ENCODE results near the gene GUCY2F.

Gene GUCY2F

GRCh38 chrX:109481986-109482385 is at the start of gene GUCY2F:
GUCY2F (minus strand) TSS chrX:109482086; CDS start chrX:109475936, 6,150 bp downstream.
- H3K9ac ChIP-seq (ENCODE audit: low read depth, low read length, poor library complexity, severe bottlenecking), result no peak within 1 kb of the TSS
- H3K4me2 ChIP-seq (ENCODE audit: low read depth, low read length, poor library complexity, severe bottlenecking), result no peak within 1 kb of the TSS
- H3K4me3 ChIP-seq (ENCODE audit: low read length, poor library complexity, severe bottlenecking), result no peak within 1 kb of the TSS
- H3K79me2 ChIP-seq (ENCODE audit: insufficient read depth, low read length), result no peaks in the 10 kb centered on the region
- TF ChIP-seq CTCF (conservative IDR thresholded peaks at IDR 0.05; ENCODE audit: low read length), result no peak
- no peak for TF ChIP-seq EZH2phosphoT487 (IDR thresholded peaks at IDR 0.05; ENCODE audit: borderline replicate concordance)
- no peaks in the 10 kb centered on the region for H3K9me3 ChIP-seq (ENCODE audit: insufficient read depth, low read depth, low read length)
- H3K4me1 ChIP-seq (ENCODE audit: insufficient read depth, low read length, poor library complexity, severe bottlenecking), result no peaks in the 10 kb centered on the region
- no peaks in the 10 kb centered on the region for H4K20me1 ChIP-seq (ENCODE audit: insufficient read depth, low read length, poor library complexity, severe bottlenecking)
- H3F3A ChIP-seq (ENCODE audit: low read depth), result no peaks in the 10 kb centered on the region
- no peak within 1 kb of the TSS for H2AFZ ChIP-seq (ENCODE audit: low read length)
- H3K36me3 ChIP-seq (ENCODE audit: insufficient read depth, low read length), result no peaks in the 10 kb centered on the region
- no peaks in the 10 kb centered on the region for H3K27me3 ChIP-seq (ENCODE audit: insufficient read depth, low read length, poor library complexity, severe bottlenecking)
- no peaks in the 10 kb centered on the region for H3K9me2 ChIP-seq (replicated peaks; ENCODE audit: low read depth, low read length)

GRCh38 chrX:109519001-109519400 is 37.1 kb upstream of the GUCY2F start:
- Histone ChIP-seq H3K9me2 (replicated peaks; ENCODE audit: low read depth, low read length) (no peaks in the 10 kb centered on the region), H3K4me2 (ENCODE audit: low read depth, low read length, poor library complexity, severe bottlenecking) (no peak overlapping the region), H3F3A (ENCODE audit: low read depth) (no peaks in the 10 kb centered on the region), H3K36me3 (ENCODE audit: insufficient read depth, low read length) (no peaks in the 10 kb centered on the region), H3K79me2 (ENCODE audit: insufficient read depth, low read length) (no peaks in the 10 kb centered on the region), H3K4me1 (ENCODE audit: insufficient read depth, low read length, poor library complexity, severe bottlenecking) (no peaks in the 10 kb centered on the region), H4K20me1 (ENCODE audit: insufficient read depth, low read length, poor library complexity, severe bottlenecking) (no peaks in the 10 kb centered on the region), H3K9ac (ENCODE audit: low read depth, low read length, poor library complexity, severe bottlenecking) (no peak overlapping the region), H3K9me3 (ENCODE audit: insufficient read depth, low read depth, low read length) (no peaks in the 10 kb centered on the region), H3K27me3 (ENCODE audit: insufficient read depth, low read length, poor library complexity, severe bottlenecking) (no peaks in the 10 kb centered on the region), H2AFZ (ENCODE audit: low read length) (no peak overlapping the region), H3K4me3 (ENCODE audit: low read length, poor library complexity, severe bottlenecking) (no peak overlapping the region)
- TF ChIP-seq CTCF (conservative IDR thresholded peaks at IDR 0.05; ENCODE audit: low read length), result no peak
- TF ChIP-seq EZH2phosphoT487 (IDR thresholded peaks at IDR 0.05; ENCODE audit: borderline replicate concordance), result no peak

- no peak overlapping the region for H2AFZ ChIP-seq (ENCODE audit: low read length)
- no peak overlapping the region for H3K4me3 ChIP-seq (ENCODE audit: low read length, poor library complexity, severe bottlenecking)
- H4K20me1 ChIP-seq (ENCODE audit: insufficient read depth, low read length, poor library complexity, severe bottlenecking), result no peaks in the 10 kb centered on the region
- no peak overlapping the region for H3K4me2 ChIP-seq (ENCODE audit: low read depth, low read length, poor library complexity, severe bottlenecking)
- no peaks in the 10 kb centered on the region for H3F3A ChIP-seq (ENCODE audit: low read depth)
- H3K4me1 ChIP-seq (ENCODE audit: insufficient read depth, low read length, poor library complexity, severe bottlenecking), result no peaks in the 10 kb centered on the region
- no peaks in the 10 kb centered on the region for H3K9me3 ChIP-seq (ENCODE audit: insufficient read depth, low read depth, low read length)
- no peak for TF ChIP-seq CTCF (conservative IDR thresholded peaks at IDR 0.05; ENCODE audit: low read length)
- H3K27me3 ChIP-seq (ENCODE audit: insufficient read depth, low read length, poor library complexity, severe bottlenecking), result no peaks in the 10 kb centered on the region
- no peaks in the 10 kb centered on the region for H3K9me2 ChIP-seq (replicated peaks; ENCODE audit: low read depth, low read length)
- H3K79me2 ChIP-seq (ENCODE audit: insufficient read depth, low read length), result no peaks in the 10 kb centered on the region
- H3K9ac ChIP-seq (ENCODE audit: low read depth, low read length, poor library complexity, severe bottlenecking), result no peak overlapping the region
- no peaks in the 10 kb centered on the region for H3K36me3 ChIP-seq (ENCODE audit: insufficient read depth, low read length)
Observed at GRCh38 chrX:109511113-109511512, 29.2 kb upstream of the GUCY2F start.

Measured in Loucy (cell line).